ENCODE results near the gene CD177.
"Not testable (repeated sequence)": the region's sequence is repeated elsewhere in the genome, so short reads cannot be mapped to it uniquely, and the experiment has no call there.

CD177 gene

GRCh38 chr19:43349813-43350212 is 3.7 kb upstream of the CD177 start:
- not testable (repeated sequence) for H3K4me3 Mint-ChIP-seq, H3K9me3 Mint-ChIP-seq, H3K27ac Mint-ChIP-seq, H3K4me1 Mint-ChIP-seq, ATAC-seq, H3K36me3 Mint-ChIP-seq
- H3K27me3 Mint-ChIP-seq = peaks cover 31% of the 10 kb centered on the region

GRCh38 chr19:43351998-43352746 is 1.3 kb upstream of the CD177 start:
- H3K27me3 Mint-ChIP-seq = peaks cover 40% of the 10 kb centered on the region
- H3K4me3 Mint-ChIP-seq = no peak overlapping the region
- H3K4me1 Mint-ChIP-seq = no peaks in the 10 kb centered on the region
- H3K36me3 Mint-ChIP-seq = no peaks in the 10 kb centered on the region
- ATAC-seq = no peak
- no peak overlapping the region for H3K27ac Mint-ChIP-seq
- peaks cover 5% of the 10 kb centered on the region for H3K9me3 Mint-ChIP-seq

- no peak for ATAC-seq
- H3K27ac Mint-ChIP-seq = no peak overlapping the region
- no peaks in the 10 kb centered on the region for H3K4me1 Mint-ChIP-seq
- H3K36me3 Mint-ChIP-seq = no peaks in the 10 kb centered on the region
- peaks cover 3% of the 10 kb centered on the region for H3K9me3 Mint-ChIP-seq
- H3K4me3 Mint-ChIP-seq = no peak overlapping the region
- peaks cover 40% of the 10 kb centered on the region for H3K27me3 Mint-ChIP-seq
Measured at GRCh38 chr19:43354305-43354627, 780 bp downstream of the CD177 start.

- H3K4me1 Mint-ChIP-seq, H3K27ac Mint-ChIP-seq, ATAC-seq, H3K36me3 Mint-ChIP-seq, H3K9me3 Mint-ChIP-seq, H3K4me3 Mint-ChIP-seq: not testable (repeated sequence)
- H3K27me3 Mint-ChIP-seq = peaks cover 38% of the 10 kb centered on the region
Measured at GRCh38 chr19:43356749-43357148, 3.3 kb downstream of the CD177 start.

- no peak for ATAC-seq
- H3K4me1 Mint-ChIP-seq = no peaks in the 10 kb centered on the region
- no peaks in the 10 kb centered on the region for H3K9me3 Mint-ChIP-seq
- H3K36me3 Mint-ChIP-seq = no peaks in the 10 kb centered on the region
- H3K27me3 Mint-ChIP-seq = no peaks in the 10 kb centered on the region
- no peak overlapping the region for H3K4me3 Mint-ChIP-seq
- H3K27ac Mint-ChIP-seq = no peak overlapping the region
Measured at GRCh38 chr19:43362179-43362578, 8.7 kb downstream of the CD177 start.

GRCh38 chr19:43362745-43363144 is 9.3 kb downstream of the CD177 start:
- no peaks in the 10 kb centered on the region for H3K4me1 Mint-ChIP-seq
- H3K4me3 Mint-ChIP-seq = no peak overlapping the region
- peaks cover 1% of the 10 kb centered on the region for H3K9me3 Mint-ChIP-seq
- no peaks in the 10 kb centered on the region for H3K36me3 Mint-ChIP-seq
- H3K27ac Mint-ChIP-seq = no peak overlapping the region
- no peak for ATAC-seq
- H3K27me3 Mint-ChIP-seq = no peaks in the 10 kb centered on the region

- H3K4me3 Mint-ChIP-seq, H3K4me1 Mint-ChIP-seq, H3K27ac Mint-ChIP-seq, H3K9me3 Mint-ChIP-seq, H3K36me3 Mint-ChIP-seq, ATAC-seq, H3K27me3 Mint-ChIP-seq: not testable (repeated sequence)
Measured at GRCh38 chr19:43365677-43366076, 12.2 kb downstream of the CD177 start.

GRCh38 chr19:43367822-43368221 is 14.3 kb downstream of the CD177 start:
- no peaks in the 10 kb centered on the region for H3K27me3 Mint-ChIP-seq
- H3K4me3 Mint-ChIP-seq = no peak overlapping the region
- H3K4me1 Mint-ChIP-seq = no peaks in the 10 kb centered on the region
- peaks cover 7% of the 10 kb centered on the region for H3K9me3 Mint-ChIP-seq
- H3K36me3 Mint-ChIP-seq = no peaks in the 10 kb centered on the region
- ATAC-seq = no peak
- H3K27ac Mint-ChIP-seq = no peak overlapping the region

GRCh38 chr19:43368897-43369296 is 15.4 kb downstream of the CD177 start:
- H3K27me3 Mint-ChIP-seq, H3K27ac Mint-ChIP-seq: not testable (repeated sequence)

GRCh38 chr19:43371909-43372308 is 18.4 kb downstream of the CD177 start:
- Mint-ChIP-seq H3K4me1 (no peaks in the 10 kb centered on the region), H3K36me3 (no peaks in the 10 kb centered on the region), H3K27ac (no peak overlapping the region), H3K27me3 (no peaks in the 10 kb centered on the region), H3K9me3 (peaks cover 7% of the 10 kb centered on the region), H3K4me3 (no peak overlapping the region)
- no peak for ATAC-seq

More at GRCh38 chr19:43368897-43369296, 15.4 kb downstream of the CD177 start:
- not testable (repeated sequence) for H3K4me3 Mint-ChIP-seq, ATAC-seq, H3K4me1 Mint-ChIP-seq, H3K36me3 Mint-ChIP-seq, H3K9me3 Mint-ChIP-seq

GRCh38 chr19:43372462-43372861 is 19.0 kb downstream of the CD177 start:
- H3K9me3 Mint-ChIP-seq = peaks cover 7% of the 10 kb centered on the region
- H3K27me3 Mint-ChIP-seq = no peaks in the 10 kb centered on the region
- no peaks in the 10 kb centered on the region for H3K36me3 Mint-ChIP-seq
- no peak overlapping the region for H3K27ac Mint-ChIP-seq
- H3K4me1 Mint-ChIP-seq = no peaks in the 10 kb centered on the region
- ATAC-seq = no peak
- H3K4me3 Mint-ChIP-seq = no peak overlapping the region

GRCh38 chr19:43377624-43378023 is 24.1 kb downstream of the CD177 start:
- H3K36me3 Mint-ChIP-seq, ATAC-seq, H3K9me3 Mint-ChIP-seq, H3K4me1 Mint-ChIP-seq, H3K4me3 Mint-ChIP-seq, H3K27ac Mint-ChIP-seq: not testable (repeated sequence)
- H3K27me3 Mint-ChIP-seq = peaks cover 10% of the 10 kb centered on the region

- no peak for ATAC-seq
- Mint-ChIP-seq H3K4me1 (no peaks in the 10 kb centered on the region), H3K27ac (no peak overlapping the region)
Measured at GRCh38 chr19:43380008-43380407, 26.5 kb downstream of the CD177 start.

GRCh38 chr19:43380771-43381386 is 27.4 kb downstream of the CD177 start:
- Mint-ChIP-seq H3K4me3 (no peak overlapping the region), H3K27me3 (peaks cover 10% of the 10 kb centered on the region), H3K9me3 (no peaks in the 10 kb centered on the region), H3K27ac (no peak overlapping the region), H3K36me3 (no peaks in the 10 kb centered on the region), H3K4me1 (no peaks in the 10 kb centered on the region)
- ATAC-seq = peak; percentile 8

More at GRCh38 chr19:43380008-43380407, 26.5 kb downstream of the CD177 start:
- H3K9me3 Mint-ChIP-seq = no peaks in the 10 kb centered on the region
- H3K36me3 Mint-ChIP-seq = no peaks in the 10 kb centered on the region
- H3K4me3 Mint-ChIP-seq = no peak overlapping the region
- peaks cover 10% of the 10 kb centered on the region for H3K27me3 Mint-ChIP-seq

GRCh38 chr19:43382586-43383216 is 29.2 kb downstream of the CD177 start:
- H3K4me1 Mint-ChIP-seq, H3K9me3 Mint-ChIP-seq, ATAC-seq, H3K4me3 Mint-ChIP-seq, H3K36me3 Mint-ChIP-seq, H3K27ac Mint-ChIP-seq: not testable (repeated sequence)
- peaks cover 10% of the 10 kb centered on the region for H3K27me3 Mint-ChIP-seq

- H3K27ac Mint-ChIP-seq, ATAC-seq, H3K4me3 Mint-ChIP-seq, H3K9me3 Mint-ChIP-seq, H3K36me3 Mint-ChIP-seq: not testable (repeated sequence)
- Mint-ChIP-seq H3K4me1 (peaks cover 11% of the 10 kb centered on the region), H3K27me3 (peaks cover 10% of the 10 kb centered on the region)
Measured at GRCh38 chr19:43383254-43383653, 29.8 kb downstream of the CD177 start.
